IPS-20b (cell line): ENCODE data around the gene FBXL13.

Source experiments
- H3K27ac ChIP-seq: one replicate; pipeline ENCODE4 v1.5.1; 2013; ENCODE audit warnings: low read length
- H3K27me3 ChIP-seq: 2 replicates; pipeline ENCODE4 v1.6.1; 2013; ENCODE audit warnings: mild to moderate bottlenecking, low read length, inconsistent platforms; ENCODE audit not compliant: insufficient read depth
- H3K36me3 ChIP-seq: 2 replicates; pipeline ENCODE4 v1.6.1; 2013; ENCODE audit warnings: low read depth, mild to moderate bottlenecking, inconsistent platforms, low read length, moderate library complexity; ENCODE audit not compliant: insufficient read depth
- H3K4me1 ChIP-seq: 2 replicates; pipeline ENCODE4 v1.6.1; 2013; ENCODE audit warnings: mild to moderate bottlenecking, control low read depth, inconsistent platforms, low read length, moderate library complexity; ENCODE audit not compliant: insufficient read depth
- H3K4me3 ChIP-seq: 2 replicates; pipeline ENCODE4 v1.5.1; 2013; ENCODE audit warnings: mild to moderate bottlenecking, low read length, inconsistent platforms
- H3K9ac ChIP-seq: 2 replicates; pipeline ENCODE4 v1.6.1; 2013; ENCODE audit warnings: low read depth, mild to moderate bottlenecking, inconsistent platforms, low read length, moderate library complexity
- H3K9me3 ChIP-seq: 2 replicates; pipeline ENCODE4 v1.6.1; 2013; ENCODE audit warnings: mild to moderate bottlenecking, low read depth, low read length, inconsistent platforms; ENCODE audit not compliant: insufficient read depth

FBXL13 gene

GRCh38 chr7:102837802-102838201 lies 236.8 kb downstream of the FBXL13 start:
- Histone ChIP-seq H3K4me1 (no peaks in the 10 kb centered on the region), H3K9ac (no peak overlapping the region), H3K36me3 (no peaks in the 10 kb centered on the region), H3K27me3 (no peaks in the 10 kb centered on the region), H3K4me3 (no peak overlapping the region), H3K9me3 (no peaks in the 10 kb centered on the region), H3K27ac (no peak overlapping the region)

- no peak overlapping the region for H3K27ac ChIP-seq
- no peaks in the 10 kb centered on the region for H3K4me1 ChIP-seq
- H3K9ac ChIP-seq = no peak overlapping the region
- H3K9me3 ChIP-seq = no peaks in the 10 kb centered on the region
- no peak overlapping the region for H3K4me3 ChIP-seq
- no peaks in the 10 kb centered on the region for H3K27me3 ChIP-seq
- no peaks in the 10 kb centered on the region for H3K36me3 ChIP-seq
Measured at GRCh38 chr7:102836977-102837376, 237.6 kb downstream of the FBXL13 start.

GRCh38 chr7:102836191-102836919 lies 238.2 kb downstream of the FBXL13 start:
- no peaks in the 10 kb centered on the region for H3K9me3 ChIP-seq
- no peak overlapping the region for H3K4me3 ChIP-seq
- no peaks in the 10 kb centered on the region for H3K4me1 ChIP-seq
- no peaks in the 10 kb centered on the region for H3K36me3 ChIP-seq
- H3K27me3 ChIP-seq = no peaks in the 10 kb centered on the region
- no peak overlapping the region for H3K27ac ChIP-seq
- H3K9ac ChIP-seq = no peak overlapping the region

- Histone ChIP-seq H3K9ac (no peak overlapping the region), H3K9me3 (no peaks in the 10 kb centered on the region), H3K4me3 (no peak overlapping the region), H3K4me1 (peaks cover 2% of the 10 kb centered on the region; the same call in 1 of the 2 replicates), H3K27me3 (no peaks in the 10 kb centered on the region), H3K36me3 (no peaks in the 10 kb centered on the region), H3K27ac (no peak overlapping the region)
Measured at GRCh38 chr7:102834999-102835398, 239.6 kb downstream of the FBXL13 start.

- Histone ChIP-seq H3K36me3 (no peaks in the 10 kb centered on the region), H3K27ac (no peak overlapping the region), H3K4me1 (peaks cover 6% of the 10 kb centered on the region; the same call in 1 of the 2 replicates), H3K27me3 (no peaks in the 10 kb centered on the region), H3K9me3 (no peaks in the 10 kb centered on the region), H3K4me3 (no peak overlapping the region), H3K9ac (no peak overlapping the region)
Measured at GRCh38 chr7:102834466-102834865, 240.1 kb downstream of the FBXL13 start.

GRCh38 chr7:102833343-102833742 lies 241.3 kb downstream of the FBXL13 start:
- H3K4me1 ChIP-seq = peaks cover 6% of the 10 kb centered on the region; the same call in 1 of the 2 replicates
- no peaks in the 10 kb centered on the region for H3K36me3 ChIP-seq
- no peak overlapping the region for H3K27ac ChIP-seq
- no peaks in the 10 kb centered on the region for H3K9me3 ChIP-seq
- no peaks in the 10 kb centered on the region for H3K27me3 ChIP-seq
- H3K4me3 ChIP-seq = no peak overlapping the region
- no peak overlapping the region for H3K9ac ChIP-seq

- no peaks in the 10 kb centered on the region for H3K27me3 ChIP-seq
- H3K27ac ChIP-seq = no peak overlapping the region
- H3K9me3 ChIP-seq = no peaks in the 10 kb centered on the region
- no peak overlapping the region for H3K4me3 ChIP-seq
- H3K9ac ChIP-seq = no peak overlapping the region
- H3K4me1 ChIP-seq = peaks cover 6% of the 10 kb centered on the region; the same call in 1 of the 2 replicates
- no peaks in the 10 kb centered on the region for H3K36me3 ChIP-seq
Measured at GRCh38 chr7:102832674-102833073, 241.9 kb downstream of the FBXL13 start.

GRCh38 chr7:102830197-102830596 lies 244.4 kb downstream of the FBXL13 start:
- peaks cover 6% of the 10 kb centered on the region; the same call in 1 of the 2 replicates for H3K4me1 ChIP-seq
- H3K4me3 ChIP-seq = no peak overlapping the region
- H3K36me3 ChIP-seq = no peaks in the 10 kb centered on the region
- no peak overlapping the region for H3K9ac ChIP-seq
- no peaks in the 10 kb centered on the region for H3K27me3 ChIP-seq
- no peak overlapping the region for H3K27ac ChIP-seq
- no peaks in the 10 kb centered on the region for H3K9me3 ChIP-seq

GRCh38 chr7:102829075-102829474 lies 245.5 kb downstream of the FBXL13 start:
- peaks cover 6% of the 10 kb centered on the region; the same call in 1 of the 2 replicates for H3K4me1 ChIP-seq
- no peaks in the 10 kb centered on the region for H3K27me3 ChIP-seq
- no peaks in the 10 kb centered on the region for H3K9me3 ChIP-seq

GRCh38 chr7:102828286-102828685 lies 246.3 kb downstream of the FBXL13 start:
- Histone ChIP-seq H3K9ac (no peak overlapping the region), H3K36me3 (no peaks in the 10 kb centered on the region), H3K27ac (no peak overlapping the region), H3K9me3 (no peaks in the 10 kb centered on the region), H3K4me1 (peaks cover 6% of the 10 kb centered on the region; the same call in 1 of the 2 replicates), H3K4me3 (no peak overlapping the region), H3K27me3 (no peaks in the 10 kb centered on the region)

More at GRCh38 chr7:102829075-102829474, 245.5 kb downstream of the FBXL13 start:
- Histone ChIP-seq H3K4me3 (no peak overlapping the region), H3K9ac (no peak overlapping the region), H3K27ac (no peak overlapping the region), H3K36me3 (no peaks in the 10 kb centered on the region)

GRCh38 chr7:102823390-102824119 lies 251.0 kb downstream of the FBXL13 start:
- Histone ChIP-seq H3K9me3 (no peaks in the 10 kb centered on the region), H3K27ac (no peak overlapping the region), H3K4me3 (no peak overlapping the region), H3K9ac (no peak overlapping the region), H3K4me1 (no peaks in the 10 kb centered on the region), H3K27me3 (no peaks in the 10 kb centered on the region), H3K36me3 (no peaks in the 10 kb centered on the region)
